ENCODE results near the gene RNLS.

DNA sequence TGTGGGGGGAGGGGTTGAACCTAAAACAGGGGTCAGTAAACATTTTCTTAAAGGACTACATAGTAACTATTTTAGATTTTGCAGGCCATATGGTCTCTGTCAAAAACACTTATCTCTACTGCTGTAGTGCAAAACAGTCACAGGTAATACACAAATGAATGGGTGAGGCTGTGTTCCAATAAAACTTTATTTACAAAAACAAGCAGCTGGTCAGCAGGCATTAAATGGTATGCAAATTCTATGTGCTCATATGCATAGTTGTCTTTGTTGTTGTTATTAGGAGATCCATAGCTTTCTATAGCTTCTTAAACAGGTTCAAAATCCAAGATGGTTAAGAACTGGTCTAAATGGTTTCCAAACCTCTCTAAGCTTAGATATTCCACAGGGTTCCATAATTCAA lies 302.6 kb downstream of the RNLS start:
- TF ChIP-seq, protein P1, sequence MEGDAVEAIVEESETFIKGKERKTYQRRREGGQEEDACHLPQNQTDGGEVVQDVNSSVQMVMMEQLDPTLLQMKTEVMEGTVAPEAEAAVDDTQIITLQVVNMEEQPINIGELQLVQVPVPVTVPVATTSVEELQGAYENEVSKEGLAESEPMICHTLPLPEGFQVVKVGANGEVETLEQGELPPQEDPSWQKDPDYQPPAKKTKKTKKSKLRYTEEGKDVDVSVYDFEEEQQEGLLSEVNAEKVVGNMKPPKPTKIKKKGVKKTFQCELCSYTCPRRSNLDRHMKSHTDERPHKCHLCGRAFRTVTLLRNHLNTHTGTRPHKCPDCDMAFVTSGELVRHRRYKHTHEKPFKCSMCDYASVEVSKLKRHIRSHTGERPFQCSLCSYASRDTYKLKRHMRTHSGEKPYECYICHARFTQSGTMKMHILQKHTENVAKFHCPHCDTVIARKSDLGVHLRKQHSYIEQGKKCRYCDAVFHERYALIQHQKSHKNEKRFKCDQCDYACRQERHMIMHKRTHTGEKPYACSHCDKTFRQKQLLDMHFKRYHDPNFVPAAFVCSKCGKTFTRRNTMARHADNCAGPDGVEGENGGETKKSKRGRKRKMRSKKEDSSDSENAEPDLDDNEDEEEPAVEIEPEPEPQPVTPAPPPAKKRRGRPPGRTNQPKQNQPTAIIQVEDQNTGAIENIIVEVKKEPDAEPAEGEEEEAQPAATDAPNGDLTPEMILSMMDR (IDR thresholded peaks at IDR 0.05), result no peak
- no peak for TF ChIP-seq POLR2A (IDR thresholded peaks at IDR 0.05)

Measured in vagina (tissue), 2 donors.